ENCODE data around the gene CXCL12. TPM values are rescaled to one million over a fixed set of nuclear protein-coding genes. Genes with fewer than 3 reads are reported as not detected.
A peak's percentile ranks its signal among the peaks of the same experiment; 100 is the strongest.

CXCL12 gene
- total RNA-seq, 2 donors from 2014 or later: not detected

DNA sequence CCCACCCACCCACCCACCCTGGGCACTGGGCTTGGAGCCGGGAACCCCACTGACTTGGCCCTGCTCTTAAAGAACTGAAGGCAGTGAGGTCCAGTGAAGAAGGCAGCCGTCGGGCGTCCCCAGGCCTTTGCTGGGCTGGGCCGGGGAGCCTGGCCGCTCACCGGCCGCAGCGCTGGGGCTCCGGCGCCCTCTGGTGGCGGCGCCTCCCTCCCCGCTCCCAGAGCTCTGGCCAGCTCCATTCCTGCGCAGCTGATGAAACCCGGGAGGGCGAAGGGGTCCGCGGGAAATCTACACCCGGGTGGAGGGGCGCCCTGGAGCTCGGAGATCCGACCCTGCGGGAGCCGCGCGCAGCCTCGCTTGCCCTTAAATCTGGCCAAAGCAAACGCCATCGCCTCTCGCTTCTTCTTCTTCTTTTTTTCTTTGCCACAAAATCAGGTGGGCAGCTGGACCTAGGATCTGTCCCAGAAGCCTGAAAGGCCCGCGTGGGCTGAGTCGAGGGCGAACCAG, 1.7 kb upstream of the CXCL12 start:
- Mint-ChIP-seq H3K27me3 (ENCODE audit: low read depth) (peaks cover 35% of the 10 kb centered on the region), H3K27ac (no peak overlapping the region), H3K36me3 (ENCODE audit: insufficient read depth in 2 of 2) (peaks cover 0 to 1% of the 10 kb centered on the region in 2 donors), H3K4me1 (ENCODE audit: low read depth) (no peaks in the 10 kb centered on the region), H3K9me3 (no peaks in the 10 kb centered on the region), H3K4me3 (peak overlapping the region in 1 of 2 donors; percentile 43)
- ATAC-seq (replicated peaks in 1 of 2): peak; percentile 68 to 72
- peak; percentile 39 to 62 for DNase-seq

DNA sequence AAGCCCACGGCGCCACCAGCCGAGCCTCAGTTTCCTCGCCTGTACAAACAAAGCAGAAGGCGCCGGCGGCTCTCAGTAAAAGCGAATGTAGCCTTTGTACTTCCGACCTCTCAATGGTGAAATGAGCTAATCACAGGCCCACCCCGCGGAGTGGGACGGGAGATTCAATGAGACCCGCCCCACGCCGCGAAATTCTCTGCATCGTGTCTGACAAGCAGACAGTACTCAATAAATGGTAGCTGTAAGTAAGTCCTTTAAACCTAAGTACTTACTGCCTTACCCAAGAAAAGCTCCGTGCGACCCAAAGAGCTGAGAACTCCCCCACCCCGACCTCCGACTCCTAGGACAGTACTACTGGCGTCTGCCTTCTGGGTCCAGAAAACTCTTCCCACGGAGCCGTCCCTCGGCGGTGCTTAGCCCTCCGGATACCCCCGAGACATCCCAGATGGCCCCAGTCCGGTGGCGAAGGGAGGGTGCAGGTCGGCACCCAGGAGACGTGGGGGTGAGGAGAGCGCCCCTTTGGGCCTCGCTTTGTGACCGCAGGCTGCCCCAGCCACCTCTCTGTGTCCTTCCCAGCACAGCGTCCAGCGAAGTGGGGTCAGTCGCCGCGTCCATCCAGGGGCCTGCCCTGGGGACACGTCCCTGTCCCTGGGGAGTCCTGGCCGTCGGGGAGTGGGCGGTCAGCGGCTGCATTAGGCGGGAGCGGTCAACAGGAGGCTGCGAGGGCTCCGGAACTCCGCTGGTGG, 972 bp upstream of the CXCL12 start:
- no peak overlapping the region for H3K27ac Mint-ChIP-seq

DNA sequence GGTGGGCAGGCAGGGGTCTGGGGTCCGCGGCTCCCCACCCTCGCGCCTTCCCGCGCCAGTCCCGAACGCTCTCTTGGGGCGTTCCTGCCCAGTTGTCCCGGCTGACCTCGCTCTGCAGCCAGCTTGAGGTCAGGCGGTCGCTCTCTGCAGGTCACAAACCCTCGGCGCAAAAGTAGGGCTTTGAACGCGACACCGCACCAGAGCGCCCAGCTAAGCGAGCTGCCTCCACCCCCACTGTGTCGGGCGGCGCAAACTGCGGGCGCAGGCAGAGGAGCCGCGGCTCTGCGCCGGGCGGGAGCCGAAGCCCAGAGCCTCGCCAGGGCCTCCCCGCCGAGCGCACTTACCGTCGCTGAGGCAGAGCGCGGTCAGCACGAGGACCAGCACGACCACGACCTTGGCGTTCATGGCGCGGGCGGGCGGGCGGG, 284 bp downstream of the CXCL12 start:
- no peak for DNase-seq
- H3K4me1 Mint-ChIP-seq (ENCODE audit: low read depth): no peaks in the 10 kb centered on the region

More for the DNA sequence above, 972 bp upstream of the CXCL12 start:
- ATAC-seq (replicated peaks in 1 of 2): peak in 1 of 2 donors; percentile 15
- DNase-seq: no peak
- Mint-ChIP-seq H3K27me3 (ENCODE audit: low read depth) (peaks cover 31% of the 10 kb centered on the region), H3K4me1 (ENCODE audit: low read depth) (no peaks in the 10 kb centered on the region), H3K9me3 (no peaks in the 10 kb centered on the region), H3K36me3 (ENCODE audit: insufficient read depth in 2 of 2) (peaks cover 0 to 1% of the 10 kb centered on the region in 2 donors), H3K4me3 (peak overlapping the region; percentile 69 to 75)

DNA sequence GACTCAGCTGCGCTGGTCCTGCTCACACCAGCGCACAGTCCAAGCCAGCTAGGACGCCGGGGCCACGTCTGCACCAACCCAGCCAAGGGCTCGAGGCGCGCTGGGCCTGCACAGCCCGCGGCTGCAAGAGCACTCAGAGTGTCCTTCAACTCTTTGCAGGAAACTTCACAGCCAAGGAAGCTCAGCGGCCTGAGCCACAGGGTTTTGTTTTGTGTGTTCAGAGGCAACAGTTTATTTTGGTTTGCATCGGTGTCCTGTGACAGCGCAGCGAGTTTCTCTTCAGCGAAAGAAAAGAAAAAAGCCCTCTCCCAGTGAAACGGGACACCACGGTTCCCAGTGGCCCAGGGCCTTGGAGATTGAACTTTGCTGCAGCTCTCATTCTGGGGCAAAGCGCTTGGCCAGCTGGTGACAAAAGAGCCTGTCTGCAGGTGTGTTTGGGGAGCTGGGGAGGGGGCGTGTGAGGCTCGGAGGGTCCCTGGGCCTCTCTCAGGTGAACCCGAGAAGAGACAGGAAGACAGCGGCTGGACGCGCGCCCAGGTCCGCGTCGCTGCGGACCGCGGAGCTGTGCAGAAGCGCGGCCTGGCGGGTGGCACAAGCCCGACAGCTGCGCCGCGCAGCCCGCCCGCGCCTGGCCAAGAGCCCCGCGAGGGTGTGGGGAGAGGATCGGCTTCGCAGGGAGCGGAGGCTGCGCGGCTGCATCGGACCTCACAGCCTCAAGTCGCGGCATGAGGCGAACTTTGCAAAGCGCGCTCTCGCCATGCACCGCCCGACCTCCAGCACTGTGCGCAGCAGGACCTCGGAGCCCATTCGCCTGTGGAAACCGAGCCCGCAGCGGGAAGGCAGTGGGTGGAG, 922 bp downstream of the CXCL12 start:
- Mint-ChIP-seq H3K4me3 (peak overlapping the region; percentile 9 to 32), H3K9me3 (no peaks in the 10 kb centered on the region), H3K36me3 (ENCODE audit: insufficient read depth in 2 of 2) (peaks cover 0 to 1% of the 10 kb centered on the region in 2 donors), H3K4me1 (ENCODE audit: low read depth) (no peaks in the 10 kb centered on the region), H3K27ac (no peak overlapping the region), H3K27me3 (ENCODE audit: low read depth) (peaks cover 30% of the 10 kb centered on the region)
- DNase-seq (no peak), ATAC-seq (replicated peaks in 1 of 2) (peak; percentile 15 to 30)

More for the DNA sequence above, 284 bp downstream of the CXCL12 start:
- Mint-ChIP-seq H3K36me3 (ENCODE audit: insufficient read depth in 2 of 2) (peaks cover 0 to 1% of the 10 kb centered on the region in 2 donors), H3K27me3 (ENCODE audit: low read depth) (peaks cover 30% of the 10 kb centered on the region), H3K4me3 (no peak overlapping the region), H3K9me3 (no peaks in the 10 kb centered on the region), H3K27ac (no peak overlapping the region)
- ATAC-seq (replicated peaks in 1 of 2): peak in 1 of 2 donors; percentile 27

DNA sequence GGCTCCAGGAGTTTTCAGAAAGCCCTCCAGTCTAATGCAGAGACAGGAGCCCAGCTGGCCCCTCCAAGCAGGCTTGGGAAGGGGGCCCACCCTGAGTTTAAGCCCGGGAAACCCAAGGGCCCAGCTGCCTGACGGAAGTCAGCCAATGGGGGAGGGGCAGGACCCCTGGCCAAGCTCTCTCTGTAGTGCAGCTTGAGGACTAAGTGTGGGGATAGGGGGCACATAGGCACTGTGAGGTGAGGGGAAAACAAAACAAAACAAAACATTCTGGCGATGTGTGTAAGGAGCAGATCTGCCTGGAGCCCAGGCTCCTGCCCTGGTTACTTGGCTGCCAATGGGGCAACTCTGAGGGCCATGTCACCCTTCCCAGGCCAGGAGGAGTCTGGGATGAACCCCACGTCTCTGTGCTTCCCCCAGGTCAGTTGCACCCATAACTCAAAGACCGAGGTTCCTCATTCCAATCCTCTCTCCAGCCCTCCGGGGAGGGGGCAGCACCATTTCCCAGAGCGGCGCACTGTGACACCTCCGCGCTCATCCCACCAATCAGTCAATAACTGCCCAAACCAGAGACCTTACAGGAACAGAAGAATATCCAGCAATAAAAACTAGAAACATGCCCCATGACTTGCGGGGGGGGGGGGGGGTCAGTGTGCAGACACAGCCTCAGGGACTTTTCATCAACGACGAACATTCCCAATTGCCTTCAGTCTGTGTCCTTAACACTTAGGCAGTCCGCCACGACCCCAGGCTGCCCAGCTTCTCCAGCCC, 1.7 kb downstream of the CXCL12 start:
- DNase-seq: no peak
- Mint-ChIP-seq H3K4me1 (ENCODE audit: low read depth) (no peaks in the 10 kb centered on the region), H3K4me3 (no peak overlapping the region)

DNA sequence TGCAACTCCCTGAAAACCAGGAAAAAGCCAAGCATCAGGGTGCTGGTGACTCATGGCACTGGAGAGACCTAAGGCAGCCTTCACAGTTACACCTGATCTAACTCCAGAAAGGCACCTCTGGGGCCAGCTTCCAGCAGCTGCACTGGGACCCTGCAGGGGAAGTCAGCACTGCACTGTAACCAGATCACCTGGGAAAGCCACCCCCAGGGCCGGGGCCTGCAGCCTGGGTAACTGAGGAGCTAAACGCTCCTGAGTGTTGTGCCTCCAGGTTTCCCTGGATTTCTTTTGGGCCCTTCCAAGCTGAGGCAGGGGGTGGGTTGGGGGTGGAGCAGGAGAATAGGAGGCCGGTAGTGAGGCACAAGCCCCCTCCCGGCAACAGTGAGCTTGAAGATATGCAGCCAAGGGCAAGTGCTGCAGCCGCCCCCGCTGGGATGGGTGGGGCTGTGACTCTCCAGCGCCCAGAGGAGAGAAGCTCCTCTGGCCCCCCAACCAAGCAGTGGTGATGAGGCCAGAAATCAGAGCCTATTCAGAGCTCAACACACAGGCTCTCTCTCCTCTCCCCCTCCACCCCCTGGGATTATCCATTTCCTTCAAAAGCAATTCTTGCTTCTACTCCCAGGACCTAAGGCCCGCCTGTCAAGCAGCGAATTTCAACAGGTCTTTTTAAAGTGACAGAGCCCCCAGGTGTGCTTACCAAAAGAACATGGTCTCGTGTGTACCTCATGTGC, 2.6 kb downstream of the CXCL12 start:
- no peak for DNase-seq
- H3K27me3 Mint-ChIP-seq (ENCODE audit: low read depth): peaks cover 30% of the 10 kb centered on the region

More for the DNA sequence above, 1.7 kb downstream of the CXCL12 start:
- ATAC-seq (replicated peaks in 1 of 2): no peak
- Mint-ChIP-seq H3K27me3 (ENCODE audit: low read depth) (peaks cover 30% of the 10 kb centered on the region), H3K36me3 (ENCODE audit: insufficient read depth in 2 of 2) (peaks cover 0 to 1% of the 10 kb centered on the region in 2 donors), H3K9me3 (no peaks in the 10 kb centered on the region), H3K27ac (no peak overlapping the region)

DNA sequence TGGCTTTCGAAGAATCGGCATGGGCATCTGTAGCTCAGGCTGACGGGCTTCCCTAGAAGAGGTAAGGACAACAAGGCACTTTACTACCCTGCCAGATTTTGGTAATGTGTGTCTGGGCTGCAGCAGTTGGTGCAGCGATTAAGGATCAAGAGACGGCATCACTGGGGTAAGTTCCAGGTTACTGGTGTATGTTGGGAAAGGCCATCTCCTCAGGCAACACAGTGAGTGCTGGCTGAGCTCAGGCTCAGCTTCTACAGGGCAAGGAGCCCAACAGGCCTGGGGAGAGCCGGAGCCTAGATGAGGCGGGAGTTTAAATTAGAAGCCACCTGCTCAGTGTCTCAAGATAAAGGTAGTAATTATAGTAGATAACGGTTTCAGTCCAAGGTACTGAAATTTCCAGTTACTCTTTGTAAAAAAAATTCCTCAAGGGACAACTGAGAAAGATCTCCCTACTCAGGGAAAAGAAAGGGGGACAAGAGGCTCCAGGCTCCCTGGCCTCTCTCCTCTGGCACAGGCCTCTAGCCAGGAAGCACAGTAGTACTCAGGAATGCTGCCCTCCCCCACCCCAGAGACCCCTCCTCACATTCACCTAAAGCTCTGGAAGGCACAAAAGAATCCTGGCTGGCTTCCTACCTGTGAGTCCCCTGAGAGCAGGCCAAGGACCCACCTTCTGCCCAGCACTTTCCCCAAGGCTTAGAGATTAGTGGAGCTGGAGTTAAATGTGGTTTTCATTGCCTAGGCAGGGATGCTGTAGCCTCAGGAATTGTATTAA, 3.9 kb downstream of the CXCL12 start:
- DNase-seq: no peak
- H3K27ac Mint-ChIP-seq: no peak overlapping the region

More for the DNA sequence above, 2.6 kb downstream of the CXCL12 start:
- Mint-ChIP-seq H3K4me3 (no peak overlapping the region), H3K4me1 (ENCODE audit: low read depth) (no peaks in the 10 kb centered on the region), H3K36me3 (ENCODE audit: insufficient read depth in 2 of 2) (peaks cover 0 to 1% of the 10 kb centered on the region in 2 donors), H3K27ac (no peak overlapping the region), H3K9me3 (no peaks in the 10 kb centered on the region)
- ATAC-seq (replicated peaks in 1 of 2): no peak

DNA sequence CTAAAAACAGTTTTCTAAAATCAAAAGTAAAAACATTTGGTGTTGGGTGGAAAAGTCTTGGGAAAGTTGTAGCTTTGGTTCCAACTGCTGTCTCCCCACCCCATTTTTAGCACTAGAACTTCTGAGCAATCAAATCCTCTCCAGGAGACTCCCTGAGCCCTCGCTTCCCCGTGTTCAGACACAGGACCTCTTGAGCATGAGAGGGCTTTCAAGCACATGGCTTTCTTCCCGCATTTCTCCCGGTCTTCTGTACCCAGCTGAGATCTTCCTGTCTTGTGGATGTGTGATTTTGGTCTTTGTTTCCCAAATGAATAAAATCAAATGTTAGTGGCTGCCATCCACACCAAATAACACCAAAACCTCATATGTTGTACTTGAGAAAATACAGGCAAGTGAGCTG, 5.0 kb downstream of the CXCL12 start:
- H3K9me3 Mint-ChIP-seq: no peaks in the 10 kb centered on the region
- no peaks in the 10 kb centered on the region for H3K4me1 Mint-ChIP-seq (ENCODE audit: low read depth)
- peaks cover 15% of the 10 kb centered on the region for H3K27me3 Mint-ChIP-seq (ENCODE audit: low read depth)
- no peak overlapping the region for H3K27ac Mint-ChIP-seq
- H3K36me3 Mint-ChIP-seq (ENCODE audit: insufficient read depth in 2 of 2): no peaks in the 10 kb centered on the region
- no peak for ATAC-seq (replicated peaks in 1 of 2)
- DNase-seq: no peak
- H3K4me3 Mint-ChIP-seq: no peak overlapping the region

More for the DNA sequence above, 3.9 kb downstream of the CXCL12 start:
- Mint-ChIP-seq H3K36me3 (ENCODE audit: insufficient read depth in 2 of 2) (peaks cover 0 to 1% of the 10 kb centered on the region in 2 donors), H3K4me1 (ENCODE audit: low read depth) (no peaks in the 10 kb centered on the region), H3K4me3 (no peak overlapping the region), H3K9me3 (no peaks in the 10 kb centered on the region), H3K27me3 (ENCODE audit: low read depth) (peaks cover 24% of the 10 kb centered on the region)
- no peak for ATAC-seq (replicated peaks in 1 of 2)

DNA sequence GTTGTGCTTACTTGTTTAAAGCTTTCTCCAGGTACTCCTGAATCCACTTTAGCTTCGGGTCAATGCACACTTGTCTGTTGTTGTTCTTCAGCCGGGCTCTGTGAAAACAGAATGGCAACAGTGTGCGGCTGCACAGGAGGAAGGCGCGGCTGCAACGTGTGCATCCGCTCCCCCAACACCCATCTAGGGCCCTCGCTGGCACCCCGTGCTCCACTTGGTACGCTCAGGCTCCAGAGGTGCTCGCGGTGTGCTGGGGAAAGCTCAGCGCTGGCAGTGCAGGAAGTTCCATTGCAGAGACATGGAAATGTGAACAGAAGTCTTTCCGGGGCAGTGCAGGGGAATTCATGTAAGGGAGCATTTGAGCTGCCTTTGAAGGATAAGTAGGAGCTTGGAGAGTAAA, 6.3 kb downstream of the CXCL12 start:
- ATAC-seq (replicated peaks in 1 of 2) (no peak), DNase-seq (no peak)
- no peak overlapping the region for H3K4me3 Mint-ChIP-seq
- H3K27me3 Mint-ChIP-seq (ENCODE audit: low read depth): peaks cover 11% of the 10 kb centered on the region
- no peak overlapping the region for H3K27ac Mint-ChIP-seq
- no peaks in the 10 kb centered on the region for H3K4me1 Mint-ChIP-seq (ENCODE audit: low read depth)
- no peaks in the 10 kb centered on the region for H3K36me3 Mint-ChIP-seq (ENCODE audit: insufficient read depth in 2 of 2)
- no peaks in the 10 kb centered on the region for H3K9me3 Mint-ChIP-seq

DNA sequence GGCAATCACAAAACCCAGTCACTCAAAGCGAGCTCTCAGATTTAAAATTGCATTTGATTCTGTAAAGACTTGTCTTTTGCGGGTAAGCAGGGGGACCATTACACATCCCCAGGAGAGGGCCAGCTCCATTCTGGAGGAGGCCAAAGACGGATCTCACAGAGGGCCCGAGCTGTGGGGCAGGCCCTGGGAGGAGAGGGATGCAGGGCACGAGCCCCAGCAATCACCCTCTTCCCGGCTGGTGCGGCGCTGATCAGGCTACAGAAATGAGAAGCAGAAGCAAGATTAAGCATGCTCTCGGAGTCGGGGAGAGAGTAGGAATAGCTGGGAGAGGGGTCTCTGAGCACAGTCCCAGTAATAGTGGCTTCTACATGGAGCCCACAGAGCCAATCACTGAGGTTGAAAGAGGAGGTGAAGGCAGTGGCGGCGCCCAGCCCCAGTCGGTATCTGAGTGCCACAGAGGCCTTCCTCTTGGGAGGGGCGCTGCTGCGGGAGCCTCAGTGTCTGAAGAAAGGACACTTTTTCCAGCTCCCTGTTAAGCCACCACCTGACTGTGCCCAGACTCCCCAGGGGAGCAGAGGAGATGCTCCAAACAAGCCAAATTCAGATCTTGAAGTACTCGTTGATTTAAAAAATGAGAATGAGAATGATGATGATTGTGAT, 7.1 kb downstream of the CXCL12 start:
- Mint-ChIP-seq H3K27ac (no peak overlapping the region), H3K9me3 (no peaks in the 10 kb centered on the region), H3K27me3 (ENCODE audit: low read depth) (peaks cover 3% of the 10 kb centered on the region), H3K4me1 (ENCODE audit: low read depth) (no peaks in the 10 kb centered on the region), H3K36me3 (ENCODE audit: insufficient read depth in 2 of 2) (no peaks in the 10 kb centered on the region), H3K4me3 (no peak overlapping the region)
- ATAC-seq (replicated peaks in 1 of 2) (no peak), DNase-seq (no peak)

DNA sequence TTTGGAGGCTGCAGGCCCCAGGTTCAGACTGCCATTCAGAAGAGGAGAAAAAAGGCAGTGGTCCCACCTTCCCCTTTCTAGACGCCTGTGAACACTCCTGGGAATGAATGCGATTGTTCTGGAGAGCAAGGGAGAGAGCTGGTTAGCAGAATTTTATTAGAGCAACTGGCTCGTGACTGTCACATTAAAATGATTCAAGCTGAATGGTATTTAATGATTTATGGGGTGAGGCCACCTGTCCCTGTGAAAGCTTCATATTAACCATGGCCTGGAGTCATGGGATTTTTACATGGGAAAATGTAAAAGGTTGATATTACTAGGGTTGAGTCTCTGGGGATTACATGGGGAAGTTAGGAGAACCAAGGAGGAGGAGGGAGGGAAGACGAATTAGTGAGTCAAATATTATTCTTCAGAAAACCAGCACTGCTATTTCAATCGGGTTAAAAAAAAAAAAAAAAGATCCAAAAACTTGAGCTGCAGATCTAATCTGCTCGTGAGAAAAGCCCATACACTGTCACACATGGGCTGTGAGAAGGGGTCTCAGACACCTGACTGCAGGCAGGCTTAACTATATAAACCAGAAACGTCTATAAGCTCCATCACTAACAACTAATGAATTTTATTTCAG, 8.3 kb downstream of the CXCL12 start:
- H3K27ac Mint-ChIP-seq: no peak overlapping the region
- ATAC-seq (replicated peaks in 1 of 2) (no peak), DNase-seq (no peak)
- no peaks in the 10 kb centered on the region for H3K9me3 Mint-ChIP-seq
- H3K36me3 Mint-ChIP-seq (ENCODE audit: insufficient read depth in 2 of 2): no peaks in the 10 kb centered on the region
- no peak overlapping the region for H3K4me3 Mint-ChIP-seq
- no peaks in the 10 kb centered on the region for H3K4me1 Mint-ChIP-seq (ENCODE audit: low read depth)
- no peaks in the 10 kb centered on the region for H3K27me3 Mint-ChIP-seq (ENCODE audit: low read depth)

Data from activated T-cell treated with anti-CD3 and anti-CD28 coated beads, Interleukin-2, amount 50 U/mL, for 72 hours (primary cell).